Panc1 (cell line): ENCODE measurements around the gene UBC. TPM values are rescaled to one million over a fixed set of nuclear protein-coding genes. Genes with fewer than 3 reads are reported as not detected.

ENCODE experiments used
- ATAC-seq: fragments of 200-7000 bp; cut with Tn5 transposase; 2 replicates; pipeline ENCODE4 v1.9.1; 2020; ENCODE audit warnings: mild to moderate bottlenecking, moderate library complexity
- BruUV-seq: library from RNA; stranded (reverse); fragments of 400-500 nt; replicated peaks from 2 replicates; lab custom pipeline; 2021; lab: Mats Ljungman, UMichigan
- CTCF ChIA-PET: fragments of 300-600 bp; sonication (Branson Sonifier 250); formaldehyde crosslinking; loops from one replicate; lab custom pipeline; 2022; ENCODE audit warnings: antibody characterized with exemption; lab: Charles Lee
- POLR2A ChIA-PET: fragments of 300-600 bp; sonication (Branson Sonifier 250); formaldehyde crosslinking; loops from one replicate; lab custom pipeline; 2022; ENCODE audit warnings: antibody characterized with exemption; lab: Charles Lee
- DNase-seq: peaks from one replicate; pipeline ENCODE4 v3.0.0-alpha.2; 2010; ENCODE audit warnings: low read depth, low spot score
- H3K27ac ChIP-seq: 2 replicates; pipeline ENCODE4 v1.5.1; 2011; ENCODE audit warnings: mild to moderate bottlenecking, low read length, inconsistent platforms
- H3K27me3 ChIP-seq: fragments of 200-500 bp; sonication (Bioruptor generic); 2 replicates; pipeline ENCODE4 v1.6.0; 2014; ENCODE audit warnings: low read length, inconsistent platforms; ENCODE audit not compliant: control insufficient read depth, insufficient read depth
- H3K36me3 ChIP-seq: fragments of 200-500 bp; sonication (Bioruptor generic); 2 replicates; pipeline ENCODE4 v1.5.1; 2014; ENCODE audit warnings: inconsistent platforms, mild to moderate bottlenecking, low read length, moderate library complexity; ENCODE audit not compliant: control insufficient read depth, insufficient read depth
- H3K4me1 ChIP-seq: 2 replicates; pipeline ENCODE4 v1.5.1; 2011; ENCODE audit warnings: inconsistent platforms, mild to moderate bottlenecking, low read length, moderate library complexity; ENCODE audit not compliant: control insufficient read depth, insufficient read depth
- H3K4me3 ChIP-seq, 2 experiments: 2 replicates each; pipeline ENCODE4 v1.5.1; 2011 to 2012; ENCODE audit warnings: low read depth in 2 of 2, low read length in 2 of 2, mild to moderate bottlenecking in 2 of 2, inconsistent platforms in 1 of 2, moderate library complexity in 1 of 2
- H3K9me3 ChIP-seq: fragments of 200-500 bp; sonication (Bioruptor generic); 2 replicates; pipeline ENCODE4 v1.5.1; 2014; ENCODE audit warnings: low read depth, mild to moderate bottlenecking, inconsistent platforms, low read length, moderate library complexity; ENCODE audit not compliant: control insufficient read depth, insufficient read depth
- CTCF ChIP-seq: fragments of 450-650 bp; IDR thresholded peaks from 2 replicates; pipeline ENCODE4 v1.5.1; 2017; ENCODE audit warnings: mild to moderate bottlenecking
- POLR2AphosphoS5 ChIP-seq: IDR thresholded peaks from 2 replicates; pipeline ENCODE4 v1.6.1; 2012; ENCODE audit warnings: mild to moderate bottlenecking, low read depth, low read length, moderate library complexity
- REST ChIP-seq, 2 experiments: IDR thresholded peaks; 2 replicates each; pipeline ENCODE4 v1.6.1; 2011 to 2012; ENCODE audit warnings: low read depth in 2 of 2, control low read depth in 1 of 2, low read length in 1 of 2, mild to moderate bottlenecking in 1 of 2, moderate library complexity in 1 of 2; ENCODE audit not compliant: insufficient read depth in 1 of 2
- SIN3A ChIP-seq: IDR thresholded peaks from 2 replicates; pipeline ENCODE4 v1.6.1; 2012; ENCODE audit warnings: low read depth, mild to moderate bottlenecking, low read length, moderate library complexity, borderline replicate concordance; ENCODE audit not compliant: insufficient read depth
- TCF7L2 ChIP-seq: IDR thresholded peaks from 2 replicates; pipeline ENCODE4 v1.6.1; 2011; ENCODE audit warnings: mild to moderate bottlenecking, low read depth, low read length, inconsistent platforms
- in situ Hi-C: cut with HindIII; loops from 2 replicates; pipeline ENCODE4 v1.10.0; 2016; ENCODE audit warnings: low sequenced_read_pairs, low pct_unique_long_range_greater_than_20kb
- intact Hi-C: fragments of 100-400 bp; cut with micrococcal nuclease; formaldehyde crosslinking; loops from one replicate; pipeline ENCODE4 v1.10.0; 2022; ENCODE audit not compliant: unreplicated experiment
- total RNA-seq: library from RNA; stranded (reverse); gene quantifications from one replicate; pipeline ENCODE4 v1.2.1, GENCODE V29; 2021; ENCODE audit not compliant: unreplicated experiment

UBC gene
- total RNA-seq, 1 experiment from 2014 or later = 1,725 TPM

- ChIA-PET CTCF (interaction anchor here (1.5 kb wide), 1 partner anchor 15 kb away, joined by 7 read pairs; no protein-coding TSS in a partner anchor), POLR2A (no interaction called here)
- Histone ChIP-seq H3K9me3 (no peaks in the 10 kb centered on the region), H3K4me1 (peaks cover 27% of the 10 kb centered on the region), H3K27me3 (no peaks in the 10 kb centered on the region), H3K36me3 (no peaks in the 10 kb centered on the region), H3K4me3 (no peak overlapping the region), H3K27ac (peak overlapping the region; percentile 0)
- DNase-seq (no peak), ATAC-seq (no peak)
- no TSS peak for BruUV-seq
- intact Hi-C loops (no loop called here), in situ Hi-C loops (no loop called here)
- no peak for TF ChIP-seq CTCF
- no peak for TF ChIP-seq SIN3A
- TF ChIP-seq TCF7L2 = no peak
- no peak for TF ChIP-seq POLR2AphosphoS5
- TF ChIP-seq REST (IDR thresholded peaks at IDR 0.05; ENCODE audit: insufficient read depth in 1 of 2, low read depth in 2 of 2, low read length in 1 of 2) = no peak
These were observed 10.7 kb upstream of the UBC start for GRCh38 chr12:124925117-124925516.

- in situ Hi-C loops = no loop called here
- BruUV-seq = no TSS peak
- ATAC-seq = no peak
- Histone ChIP-seq H3K36me3 (no peaks in the 10 kb centered on the region), H3K4me3 (peak overlapping the region in 1 of 2 experiments; percentile 49; a peak in 3 of 4 replicates), H3K9me3 (no peaks in the 10 kb centered on the region), H3K27me3 (no peaks in the 10 kb centered on the region), H3K4me1 (peaks cover 33% of the 10 kb centered on the region), H3K27ac (peak overlapping the region; percentile 85)
- CTCF ChIA-PET = interaction anchor here (1.5 kb wide), 1 partner anchor 16 kb away, joined by 7 read pairs; no protein-coding TSS in a partner anchor
- TF ChIP-seq SIN3A (no peak), TCF7L2 (no peak), CTCF (no peak), POLR2AphosphoS5 (no peak), REST (IDR thresholded peaks at IDR 0.05; ENCODE audit: insufficient read depth in 1 of 2, low read depth in 2 of 2, low read length in 1 of 2) (no peak)
- no peak for DNase-seq
- intact Hi-C loops = no loop called here
- POLR2A ChIA-PET = interaction anchor here (0.6 to 1.3 kb wide), 5 partner anchors 9 to 61 kb away, joined by 3 to 16 read pairs (median 5); no protein-coding TSS in a partner anchor
These were observed 9.7 kb upstream of the UBC start for GRCh38 chr12:124923905-124924734.
